HG03457 (cell line): ENCODE data around the gene GJB6.
A peak's percentile ranks its signal among the peaks of the same experiment; 100 is the strongest.

Experiments used
- ATAC-seq: cut with Tn5 transposase; IDR thresholded peaks from one replicate; pipeline ENCODE4 v1.9.1; 2021; ENCODE audit warnings: moderate number of reproducible peaks; ENCODE audit not compliant: unreplicated experiment

The GJB6 gene

DNA sequence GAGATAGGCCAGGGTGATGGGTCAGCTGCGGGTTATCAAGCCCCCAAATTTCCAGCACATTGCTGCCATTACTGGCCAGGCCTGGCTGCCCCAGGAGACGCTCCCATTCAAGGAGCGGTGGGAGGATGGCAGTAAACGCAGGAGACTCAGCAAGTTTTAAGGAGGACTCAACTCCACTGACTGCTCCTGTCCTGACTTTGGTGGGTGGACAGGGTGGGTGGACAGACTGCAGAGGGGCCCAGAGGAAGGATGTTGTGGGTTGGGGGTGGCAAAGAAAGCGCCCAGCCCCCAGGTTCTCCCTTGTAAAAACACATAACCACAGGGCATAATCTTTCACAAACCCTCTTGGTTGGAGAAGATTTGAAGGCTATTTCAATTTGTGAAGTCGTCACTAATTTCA, 4.4 kb downstream of the GJB6 start:
- ATAC-seq: no peak

DNA sequence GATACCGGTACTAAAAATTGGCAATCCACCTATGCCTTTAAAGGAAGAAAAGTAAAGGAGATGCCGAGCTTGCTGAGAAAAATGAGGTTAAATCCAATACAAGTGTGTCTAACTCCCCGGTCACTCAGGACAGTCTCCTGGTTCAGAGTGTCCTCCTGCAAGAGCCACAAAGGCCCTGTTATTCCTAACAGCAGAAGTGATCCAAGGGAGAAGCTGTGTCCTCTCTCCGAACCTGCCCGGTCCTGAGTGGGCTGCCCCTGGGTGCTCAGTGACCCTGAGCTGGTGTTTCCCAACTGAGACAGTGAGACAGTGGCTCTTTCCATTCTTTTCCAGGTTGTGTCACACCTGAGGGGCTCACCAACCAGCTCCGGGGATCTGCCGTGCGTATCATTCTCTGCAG, 4.8 kb downstream of the GJB6 start:
- ATAC-seq: no peak

DNA sequence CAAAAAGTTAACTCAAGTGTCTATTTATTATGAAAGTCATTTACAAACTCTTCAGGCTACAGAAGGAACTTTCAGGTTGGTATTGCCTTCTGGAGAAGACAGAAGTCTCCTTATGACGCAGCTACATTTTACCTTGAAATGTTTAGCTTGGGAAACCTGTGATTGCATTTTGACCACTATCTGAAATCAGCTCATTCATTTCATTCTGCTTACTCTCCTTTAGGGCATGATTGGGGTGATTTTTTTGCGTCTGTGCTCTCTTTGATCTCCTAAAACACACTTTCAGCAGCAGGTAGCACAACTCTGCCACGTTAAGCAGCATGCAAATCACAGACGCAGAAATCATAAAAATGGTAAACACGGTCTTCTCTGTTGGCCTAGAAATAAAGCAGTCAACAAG, 9.6 kb downstream of the GJB6 start:
- ATAC-seq: no peak

DNA sequence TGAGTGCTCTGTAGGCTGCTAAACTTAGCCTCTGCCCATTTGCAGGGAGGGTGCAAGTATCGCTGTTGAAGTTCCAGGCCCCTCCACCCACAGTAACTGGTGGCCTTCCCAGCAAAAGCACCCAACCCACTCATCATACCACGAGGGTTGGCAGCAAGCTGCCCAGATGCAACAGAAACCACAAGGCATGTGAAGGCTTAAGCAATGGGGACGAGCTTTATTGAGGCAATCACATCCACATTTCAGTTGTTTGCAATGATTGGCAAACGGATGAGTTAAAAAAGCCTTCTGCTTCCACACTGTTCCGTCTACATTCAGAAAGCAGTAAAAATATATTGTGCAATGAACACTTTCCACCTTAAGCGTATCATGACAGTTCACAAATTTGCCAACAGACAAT, 10.3 kb downstream of the GJB6 start:
- no peak for ATAC-seq

DNA sequence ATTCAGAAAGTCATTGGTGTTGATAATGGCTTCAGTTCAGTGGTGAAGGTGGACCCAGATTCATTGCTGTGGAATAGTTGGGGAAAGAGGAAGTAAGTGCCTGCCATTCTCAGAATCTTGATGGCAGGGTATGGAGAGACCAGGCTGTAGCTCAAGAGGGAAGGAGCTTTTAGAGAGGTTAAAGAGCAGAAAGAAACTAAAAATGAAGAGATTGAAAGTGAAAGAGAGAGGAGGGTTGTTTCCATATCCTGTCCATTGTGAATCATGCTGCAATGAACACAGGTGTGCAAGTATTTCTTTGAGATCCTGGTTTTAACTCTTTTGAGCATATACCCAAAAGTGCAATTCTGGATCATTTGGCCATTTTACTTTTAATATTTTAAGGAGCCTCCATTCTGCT, 12.5 kb downstream of the GJB6 start:
- peak; percentile 86 for ATAC-seq

DNA sequence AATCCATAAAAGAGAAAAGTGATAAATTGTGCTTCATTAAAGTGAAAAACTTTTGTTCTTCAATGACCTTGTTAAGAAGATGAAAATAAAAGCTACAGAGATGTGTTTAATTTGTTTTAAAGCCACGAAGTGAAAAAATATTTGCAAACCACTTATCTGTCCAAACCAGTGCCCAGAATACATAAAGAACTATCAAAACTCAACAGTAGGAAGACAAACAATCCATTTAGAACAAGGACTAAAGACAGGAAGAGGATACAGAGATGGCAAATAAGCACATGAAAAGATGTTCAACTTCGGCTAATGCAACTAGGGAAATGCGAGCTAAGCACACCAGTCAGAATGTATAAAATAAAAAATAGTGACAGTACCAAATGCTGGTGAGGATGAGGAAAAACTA, 15.0 kb downstream of the GJB6 start:
- ATAC-seq: no peak

DNA sequence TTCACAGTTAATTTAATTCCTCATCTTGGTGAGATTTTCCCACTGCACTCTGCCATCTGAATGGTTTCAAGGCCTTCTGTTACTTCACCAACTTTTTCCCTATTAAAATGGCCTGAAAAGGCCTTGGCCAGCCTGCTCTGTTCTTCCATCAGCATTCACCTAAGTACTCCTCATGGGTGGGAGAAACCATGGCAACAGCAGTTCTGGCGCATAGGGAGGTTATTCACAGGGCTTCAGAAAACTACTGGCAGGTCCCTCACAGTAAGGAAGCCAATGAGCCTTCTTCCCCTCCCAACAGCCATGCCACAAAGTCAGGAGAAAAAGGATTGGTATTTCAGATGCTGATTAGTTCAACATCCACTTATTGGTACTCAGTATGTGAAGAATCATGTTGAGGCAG, 22.2 kb downstream of the GJB6 start:
- ATAC-seq: no peak

DNA sequence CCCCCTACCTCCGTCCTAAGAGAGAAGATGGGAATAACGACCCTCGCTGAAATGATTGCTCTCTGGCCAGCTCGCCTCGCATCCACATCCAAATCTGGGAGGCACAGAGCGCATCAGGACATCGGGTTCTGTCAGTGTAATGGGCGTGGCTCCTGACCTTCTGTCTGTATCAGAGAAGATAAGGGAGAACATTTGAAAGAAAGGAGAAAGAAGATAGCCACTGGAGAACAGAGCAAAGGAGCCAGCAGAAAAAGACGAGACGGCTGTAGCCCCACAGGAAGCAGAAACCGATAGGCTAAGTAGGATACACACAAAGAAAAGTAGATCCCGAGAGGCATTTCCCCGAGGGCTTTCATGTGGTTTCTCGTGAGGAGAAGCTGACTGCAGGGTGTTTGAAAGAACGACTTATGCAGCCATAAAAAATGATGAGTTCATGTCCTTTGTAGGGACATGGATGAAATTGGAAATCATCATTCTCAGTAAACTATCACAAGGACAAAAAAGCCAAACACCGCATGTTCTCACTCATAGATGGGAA, 25.4 kb downstream of the GJB6 start:
- ATAC-seq: no peak

DNA sequence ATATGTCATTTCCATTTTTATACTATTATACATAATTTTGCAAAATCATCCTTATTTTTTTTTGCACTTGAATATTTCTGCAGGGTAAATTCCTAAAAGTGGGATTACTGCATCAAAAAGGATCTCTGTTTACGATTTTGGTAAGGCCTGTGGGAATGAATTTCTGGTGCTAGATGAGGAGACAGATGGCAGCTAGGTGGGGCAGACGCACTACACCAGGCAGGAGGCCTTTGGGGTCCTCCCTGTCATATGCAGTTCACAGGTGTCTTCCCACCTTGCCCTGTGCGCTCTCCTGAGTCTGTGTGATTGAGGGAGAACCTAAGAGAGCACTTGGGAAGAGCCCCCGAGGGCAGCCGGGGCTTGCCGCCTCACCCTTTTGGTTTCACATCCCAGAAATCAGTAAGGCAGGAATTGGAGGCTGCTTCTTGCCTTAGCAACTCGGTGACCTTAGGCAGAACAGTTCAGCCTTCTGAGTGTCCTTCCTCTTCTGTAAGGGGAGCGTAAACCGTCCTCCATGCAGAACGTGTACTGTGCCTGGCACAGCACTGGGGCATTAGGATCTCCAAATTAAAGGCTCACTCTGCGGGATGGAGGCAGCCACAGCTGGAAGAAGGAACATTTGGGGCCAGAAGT, 25.9 kb downstream of the GJB6 start:
- ATAC-seq: no peak

DNA sequence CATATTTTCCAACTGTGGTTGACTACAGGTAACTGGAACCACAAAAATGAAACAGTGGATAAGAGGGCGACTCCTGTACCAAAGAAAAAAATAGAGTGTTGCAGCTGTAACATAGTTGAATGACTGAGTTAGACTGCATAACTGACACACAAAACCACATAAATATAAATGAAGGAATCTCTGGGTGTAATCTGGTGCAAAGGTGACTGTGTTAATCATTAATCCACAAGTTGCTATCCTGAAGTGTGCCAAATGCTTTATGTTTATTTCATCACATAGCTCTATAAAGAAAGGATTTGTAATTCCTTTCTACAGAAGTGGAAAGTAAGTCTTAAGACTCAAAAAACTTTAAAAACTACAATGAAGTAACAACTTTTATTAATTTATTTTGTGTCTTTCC, 33.3 kb downstream of the GJB6 start:
- ATAC-seq: no peak

DNA sequence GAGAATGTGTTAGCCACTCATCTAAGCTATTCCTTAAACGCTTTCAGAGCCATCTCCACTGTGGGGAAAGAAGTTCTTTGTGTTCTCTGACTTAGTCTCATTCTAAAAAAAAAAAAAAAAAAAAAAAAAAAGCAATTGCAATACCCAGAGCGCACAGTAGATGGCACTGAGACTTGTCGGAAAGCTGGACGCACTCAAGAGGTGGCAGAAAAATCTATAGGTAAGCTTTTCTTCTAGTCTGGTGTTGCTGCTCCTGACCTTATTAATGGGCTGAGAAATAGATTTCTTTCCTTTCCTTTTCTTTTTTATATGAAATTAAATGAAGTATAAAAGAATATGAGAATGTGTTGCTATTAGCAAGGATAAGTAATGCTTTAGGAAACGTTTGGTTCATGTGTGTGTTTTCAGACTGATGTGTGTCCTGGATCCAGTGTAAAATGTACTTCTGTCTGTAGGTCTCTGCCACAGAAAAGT, 34.7 kb downstream of the GJB6 start:
- ATAC-seq: no peak

DNA sequence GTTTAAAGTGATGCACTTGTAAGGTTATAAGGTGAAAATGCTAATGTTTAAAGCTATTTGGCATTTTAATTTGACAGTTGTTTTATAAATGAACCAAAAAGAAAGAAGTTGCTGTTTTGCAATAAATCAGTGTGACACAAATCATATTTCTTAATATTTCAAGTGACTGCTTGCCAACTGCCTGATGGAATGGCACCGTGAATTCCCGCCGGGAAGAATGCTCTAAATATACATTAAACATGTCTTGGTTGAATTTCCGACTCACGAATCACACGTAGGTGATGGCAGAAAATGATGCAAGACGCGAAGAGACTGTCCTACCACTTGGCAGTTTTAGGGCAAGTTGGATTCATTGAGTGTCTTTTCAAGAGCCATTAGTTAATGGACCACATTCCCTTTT, 36.3 kb downstream of the GJB6 start:
- ATAC-seq: no peak

DNA sequence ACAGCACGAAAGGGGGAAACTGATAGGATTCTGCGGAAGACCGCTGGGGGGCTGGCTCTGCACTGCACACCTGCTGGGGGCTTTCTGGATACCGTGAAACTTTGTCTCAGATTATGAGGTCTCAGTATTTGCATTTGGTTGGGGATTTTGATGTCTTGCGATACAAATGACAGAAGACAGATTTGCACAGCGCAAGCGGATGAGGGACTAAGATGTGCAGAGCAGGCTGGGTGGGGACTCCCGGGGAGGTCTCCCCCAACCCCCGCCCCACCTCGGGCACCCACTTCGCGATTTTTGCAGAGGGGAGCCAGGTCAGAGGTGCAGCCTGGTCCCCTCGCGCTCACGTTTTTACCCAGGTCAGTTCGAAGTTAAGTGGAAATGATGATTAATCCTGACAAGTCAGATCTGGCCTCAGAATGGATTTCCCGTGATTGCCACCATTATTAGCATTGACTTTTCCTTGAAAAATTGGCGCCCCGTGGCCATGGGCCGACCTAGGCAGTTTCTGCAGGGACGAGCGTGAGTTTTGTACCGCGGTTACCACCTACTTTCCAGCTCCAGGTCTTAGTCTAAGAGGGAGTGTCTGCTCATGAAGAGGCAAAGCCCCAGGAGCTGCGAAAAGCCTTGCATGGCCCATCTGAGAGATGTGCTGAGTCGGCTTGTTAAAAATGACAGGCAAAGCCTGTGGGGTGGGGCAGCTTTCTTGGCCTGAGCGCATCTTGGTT, 38.0 kb downstream of the GJB6 start:
- no peak for ATAC-seq

DNA sequence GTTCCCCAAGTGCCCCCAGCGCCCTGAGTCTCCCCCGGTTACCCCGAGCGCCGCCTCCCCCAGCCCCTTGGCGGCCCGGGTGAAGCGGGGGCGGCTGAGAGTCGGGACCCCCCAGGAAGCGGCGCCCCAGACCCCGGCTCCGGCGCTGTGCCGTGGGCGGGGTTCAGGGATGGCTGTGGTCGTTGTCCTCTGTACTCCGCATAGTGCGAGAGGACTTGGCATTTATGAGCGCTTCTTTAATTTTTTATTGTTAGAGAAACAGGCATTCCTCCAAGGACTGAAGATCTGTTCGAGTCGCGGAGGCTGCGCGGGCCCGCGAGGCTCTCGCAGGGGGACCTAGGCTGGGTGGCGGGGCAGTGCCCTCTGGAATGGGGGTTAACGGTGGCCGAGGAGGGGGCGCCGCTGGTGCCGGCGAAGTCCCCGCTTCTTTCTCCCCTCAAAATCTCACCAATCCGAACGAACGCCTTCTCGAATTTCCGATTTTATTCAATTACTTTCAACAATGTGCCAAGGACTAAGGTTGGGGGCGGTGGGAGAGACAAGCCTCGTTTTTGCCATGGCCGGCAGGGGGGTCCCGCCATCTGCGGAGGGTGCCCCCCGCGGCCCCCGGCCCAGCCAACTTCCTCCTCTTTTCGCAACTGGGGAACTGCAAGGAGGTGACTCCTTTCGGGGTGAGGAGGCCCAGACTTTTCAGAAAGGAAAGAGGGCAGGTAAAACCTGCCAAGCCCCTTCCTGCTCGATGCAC, 38.8 kb downstream of the GJB6 start:
- ATAC-seq: no peak

DNA sequence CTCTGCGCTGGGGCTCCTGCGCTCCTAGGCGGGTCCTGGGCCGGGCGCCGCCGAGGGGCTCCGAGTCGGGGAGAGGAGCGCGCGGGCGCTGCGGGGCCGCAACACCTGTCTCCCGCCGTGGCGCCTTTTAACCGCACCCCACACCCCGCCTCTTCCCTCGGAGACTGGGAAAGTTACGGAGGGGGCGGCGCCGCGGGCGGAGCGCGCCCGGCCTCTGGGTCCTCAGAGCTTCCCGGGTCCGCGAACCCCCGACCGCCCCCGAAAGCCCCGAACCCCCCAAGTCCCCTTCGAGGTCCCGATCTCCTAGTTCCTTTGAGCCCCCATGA, 39.3 kb downstream of the GJB6 start, which contains the start of gene GJB2:
Gene GJB2, minus strand, starts transcription at position 103 of the 326 bp plus-strand sequence. CDS start 3,357 bp downstream, outside the sequence.
- ATAC-seq: no peak

DNA sequence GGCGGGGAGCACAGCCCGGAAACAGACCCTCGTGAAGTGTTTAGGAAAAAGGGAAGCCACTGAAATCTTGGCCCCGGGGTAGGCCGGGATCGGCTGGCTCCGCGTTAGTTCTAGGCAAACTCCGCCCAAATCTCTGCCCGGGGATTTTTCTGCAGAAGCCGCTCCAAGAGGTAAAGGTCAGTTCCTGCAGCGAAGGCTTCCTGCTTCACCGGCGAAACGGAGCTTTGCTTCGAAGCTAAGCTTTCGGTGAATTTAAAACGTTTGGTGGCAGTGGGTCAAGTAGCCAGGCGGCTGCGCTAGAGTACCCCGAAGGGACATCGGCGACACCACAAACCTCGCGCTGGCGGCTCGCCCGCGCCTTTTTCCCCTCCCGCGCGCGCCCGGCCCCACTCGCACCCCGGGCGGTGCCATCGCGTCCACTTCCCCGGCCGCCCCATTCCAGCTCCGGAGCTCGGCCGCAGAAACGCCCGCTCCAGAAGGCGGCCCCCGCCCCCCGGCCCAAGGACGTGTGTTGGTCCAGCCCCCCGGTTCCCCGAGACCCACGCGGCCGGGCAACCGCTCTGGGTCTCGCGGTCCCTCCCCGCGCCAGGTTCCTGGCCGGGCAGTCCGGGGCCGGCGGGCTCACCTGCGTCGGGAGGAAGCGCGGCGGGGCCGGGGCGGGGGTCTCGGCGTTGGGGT, 39.8 kb downstream of the GJB6 start:
- ATAC-seq: no peak

DNA sequence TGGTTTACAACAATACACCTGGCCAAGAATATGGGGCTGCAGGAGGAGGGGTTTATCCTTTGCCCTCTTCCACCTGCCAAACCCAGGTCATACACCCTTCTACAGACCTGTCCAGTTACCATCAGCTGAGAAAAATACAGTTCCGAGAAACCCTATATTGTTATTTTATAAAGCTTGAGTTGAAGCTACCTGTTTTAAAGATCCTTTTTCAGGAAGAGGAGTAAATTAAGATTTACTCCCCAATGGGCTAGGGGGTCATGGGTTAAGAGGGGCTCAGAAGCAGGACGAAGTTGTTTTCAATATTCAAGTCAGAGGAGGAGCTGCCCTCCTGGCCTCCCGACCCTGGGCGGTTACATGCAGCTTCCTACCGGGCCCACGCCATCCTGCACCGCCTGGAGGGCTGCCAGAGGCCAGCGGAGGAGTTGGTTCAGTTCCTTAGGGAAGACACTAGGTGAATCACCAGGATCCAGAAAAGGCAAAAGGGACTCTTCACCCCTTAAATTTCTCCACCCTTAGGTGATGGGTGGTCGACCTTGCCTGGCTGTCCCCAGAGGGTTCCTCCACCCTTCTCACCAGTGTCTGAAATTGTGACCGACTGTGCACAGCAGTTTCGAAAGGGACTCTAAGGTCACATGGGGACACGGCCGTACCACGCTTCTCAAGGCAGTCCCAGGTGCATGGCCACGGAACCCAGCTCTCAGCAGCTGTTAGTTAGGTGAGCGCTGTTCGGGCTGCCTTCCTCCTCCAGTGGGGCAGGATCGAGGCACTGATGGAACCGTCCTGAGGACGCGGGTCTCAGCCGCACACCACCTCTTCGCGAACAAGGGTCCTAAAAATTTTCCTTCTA, 40.6 kb downstream of the GJB6 start:
- ATAC-seq: no peak

DNA sequence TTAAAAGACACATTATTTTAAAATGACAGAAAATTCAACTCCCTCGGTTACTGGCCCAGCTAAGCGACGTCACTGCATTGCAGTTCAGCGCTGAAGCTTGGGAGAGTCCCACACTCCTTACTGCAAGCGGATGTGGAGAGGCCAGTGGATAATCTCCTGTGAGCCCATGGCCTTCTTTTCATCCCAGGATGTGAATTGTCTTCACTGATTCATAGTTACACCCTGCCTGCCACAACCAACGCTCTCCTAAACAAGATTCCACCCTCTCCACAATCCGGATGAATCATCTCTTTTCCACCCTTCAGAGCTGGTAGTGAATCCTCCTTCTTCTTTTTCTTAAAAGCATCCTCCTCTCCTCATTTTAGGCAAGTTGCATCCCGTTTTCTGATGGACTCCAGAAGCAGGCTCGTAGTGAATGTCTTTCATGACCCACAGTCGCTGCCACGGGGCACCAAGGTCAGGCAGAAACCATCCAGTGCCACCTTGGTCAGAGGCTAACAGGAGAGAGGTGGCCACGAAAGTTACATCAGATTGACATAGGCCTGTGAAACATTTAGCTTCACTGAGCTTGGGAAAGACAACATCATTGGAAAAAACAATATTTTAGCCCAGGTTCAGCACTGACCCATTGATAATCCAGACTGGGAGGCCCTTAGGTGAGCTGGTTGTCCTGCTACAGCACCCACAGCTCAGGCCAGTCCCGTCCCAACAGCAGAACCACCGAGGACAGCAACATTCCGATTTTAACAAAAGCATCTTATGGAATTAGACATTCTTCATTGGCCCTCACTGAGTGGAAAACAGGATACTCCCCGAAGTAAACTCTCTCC, 41.4 kb downstream of the GJB6 start:
- no peak for ATAC-seq

DNA sequence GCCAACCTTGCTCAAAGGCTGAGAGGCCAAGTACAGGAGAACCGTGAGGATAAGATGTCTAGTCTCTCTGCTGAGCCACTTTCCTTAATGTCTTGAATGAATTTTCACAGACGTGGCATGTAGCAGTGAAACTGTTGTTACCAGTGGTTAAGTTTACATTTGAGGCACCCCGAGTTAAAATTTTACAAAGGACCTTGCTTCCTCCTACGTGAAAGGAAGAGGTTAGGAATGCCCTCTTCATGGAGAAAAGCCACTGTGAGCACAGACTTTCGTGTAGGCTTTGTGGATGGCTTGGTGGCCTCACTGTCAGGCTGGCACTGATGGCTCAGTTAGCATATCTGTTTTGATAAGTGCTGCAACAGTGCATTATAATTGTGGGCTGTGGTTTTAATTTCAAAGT, 42.0 kb downstream of the GJB6 start:
- no peak for ATAC-seq
